GM12878 (cell line): ENCODE measurements around the gene AGBL4. TPM values are rescaled to one million over a fixed set of nuclear protein-coding genes. Genes with fewer than 3 reads are reported as not detected.

Source experiments
- ATAC-seq: fragments of 200-7000 bp; cut with Tn5 transposase; 3 replicates; pipeline ENCODE4 v1.9.1; 2020; ENCODE audit warnings: mild to moderate bottlenecking, moderate library complexity
- BruUV-seq: library from RNA; stranded (reverse); fragments of 400-500 nt; replicated peaks from 2 replicates; lab custom pipeline; 2021; lab: Mats Ljungman, UMichigan
- CTCF ChIA-PET: fragments of 300-600 bp; sonication (Branson Sonifier 250); formaldehyde crosslinking; extraction: SDS; loops from one replicate; lab custom pipeline; 2021; ENCODE audit warnings: inconsistent platforms; lab: Yijun Ruan, JAX
- POLR2A ChIA-PET: fragments of 350-600 bp; formaldehyde crosslinking; extraction: SDS; loops from one replicate; lab custom pipeline; 2021; ENCODE audit warnings: inconsistent platforms; lab: Charles Lee
- RAD21 ChIA-PET: fragments of 300-600 bp; sonication (Branson Sonifier 250); formaldehyde crosslinking; loops from one replicate; lab custom pipeline; 2023; ENCODE audit warnings: antibody characterized with exemption; ENCODE audit not compliant: unreplicated experiment; lab: Charles Lee
- SMC1A ChIA-PET: fragments of 300-600 bp; sonication (Branson Sonifier 250); formaldehyde crosslinking; loops from one replicate; lab custom pipeline; 2023; ENCODE audit not compliant: unreplicated experiment, uncharacterized antibody; lab: Charles Lee
- DNase-seq: peaks from one replicate; pipeline ENCODE4 v3.0.0-alpha.2; 2011; ENCODE audit warnings: low read depth, low spot score
- FAIRE-seq: peaks from 3 replicates; lab custom pipeline; 2011; peaks lifted over from hg19 to GRCh38; lab: Jason Lieb, UNC
- H2AFZ ChIP-seq: 2 replicates; pipeline ENCODE4 v1.6.0; 2011; ENCODE audit warnings: low read depth, low read length, control low read depth; ENCODE audit not compliant: control insufficient read depth
- H3K27ac ChIP-seq: 2 replicates; pipeline ENCODE4 v1.5.1; 2011; ENCODE audit warnings: control low read depth; ENCODE audit not compliant: control insufficient read depth, insufficient read depth
- H3K27me3 ChIP-seq, 2 experiments: replicated peaks in 1 of 2; 2 replicates each; pipeline versions ENCODE4 v1.6.0 to v1.6.1; 2011; ENCODE audit warnings: low read length in 1 of 2; ENCODE audit not compliant: control insufficient read depth in 2 of 2, insufficient read depth in 2 of 2
- H3K36me3 ChIP-seq, 2 experiments: 2 replicates each; pipeline ENCODE4 v1.5.1; 2011; ENCODE audit warnings: low read length in 1 of 2; ENCODE audit not compliant: control insufficient read depth in 2 of 2, insufficient read depth in 2 of 2
- H3K4me1 ChIP-seq: 2 replicates; pipeline ENCODE4 v1.6.1; 2011; ENCODE audit warnings: mild to moderate bottlenecking, low read length, moderate library complexity, mixed read lengths; ENCODE audit not compliant: control insufficient read depth, insufficient read depth
- H3K4me2 ChIP-seq: 2 replicates; pipeline ENCODE4 v1.6.0; 2011; ENCODE audit warnings: control low read depth; ENCODE audit not compliant: control insufficient read depth, insufficient read depth
- H3K4me3 ChIP-seq: fragments of 200-600 bp; sonication (generic); 2 replicates; pipeline ENCODE4 v1.5.1; 2016
- H3K79me2 ChIP-seq: 2 replicates; pipeline ENCODE4 v1.6.0; 2011; ENCODE audit warnings: low read length; ENCODE audit not compliant: control insufficient read depth, insufficient read depth
- H3K9ac ChIP-seq: 2 replicates; pipeline ENCODE4 v1.8.0; 2011; ENCODE audit warnings: low read length, control low read depth, mixed read lengths; ENCODE audit not compliant: control insufficient read depth, insufficient read depth
- H3K9me3 ChIP-seq: replicated peaks from 3 replicates; pipeline ENCODE4 v1.5.1; 2011; ENCODE audit warnings: mild to moderate bottlenecking, low read length; ENCODE audit not compliant: control insufficient read depth, insufficient read depth
- H4K20me1 ChIP-seq: 2 replicates; pipeline ENCODE4 v1.6.0; 2011; ENCODE audit not compliant: control insufficient read depth, insufficient read depth
- ATF3 ChIP-seq: IDR thresholded peaks from 2 replicates; pipeline ENCODE4 v1.6.1; 2011; ENCODE audit warnings: low read depth, mild to moderate bottlenecking, low read length, moderate library complexity, borderline replicate concordance; ENCODE audit errors: extremely low read depth
- BCL11A ChIP-seq: IDR thresholded peaks from 2 replicates; pipeline ENCODE4 v1.6.1; 2011; ENCODE audit warnings: low read depth, low read length
- CHD1 ChIP-seq: IDR thresholded peaks from 2 replicates; pipeline ENCODE4 v1.6.1; 2012; ENCODE audit warnings: low read depth, low read length, improper control_type of control experiment
- CREB1 ChIP-seq: IDR thresholded peaks from 2 replicates; pipeline ENCODE4 v1.6.1; 2012; ENCODE audit warnings: low read depth, mild to moderate bottlenecking, inconsistent platforms
- E2F8 ChIP-seq: fragments of 450-650 bp; IDR thresholded peaks from 2 replicates; pipeline ENCODE4 v1.6.1; 2018; ENCODE audit warnings: mild to moderate bottlenecking, low read depth, moderate library complexity; ENCODE audit not compliant: partially characterized antibody
- HDAC2 ChIP-seq: fragments of 200-600 bp; sonication (generic); IDR thresholded peaks from 2 replicates; pipeline ENCODE4 v1.6.1; 2017
- MEF2B ChIP-seq: fragments of 450-650 bp; IDR thresholded peaks from 2 replicates; pipeline ENCODE4 v1.6.1; 2018; ENCODE audit warnings: mild to moderate bottlenecking, moderate library complexity; ENCODE audit not compliant: partially characterized antibody, poor library complexity, severe bottlenecking
- MYC ChIP-seq: IDR thresholded peaks from 2 replicates; pipeline ENCODE4 v1.6.1; 2011; ENCODE audit warnings: mild to moderate bottlenecking, low read length, moderate library complexity, inconsistent platforms; ENCODE audit not compliant: insufficient read depth, insufficient replicate concordance, insufficient read length, severe bottlenecking
- NFYB ChIP-seq: IDR thresholded peaks from 2 replicates; pipeline ENCODE4 v1.6.1; 2011; ENCODE audit warnings: low read depth, mild to moderate bottlenecking, low read length, improper control_type of control experiment, moderate library complexity; ENCODE audit not compliant: insufficient read depth
- NRF1 ChIP-seq: conservative IDR thresholded peaks from 2 replicates; pipeline ENCODE4 v1.6.1; 2011; ENCODE audit warnings: mild to moderate bottlenecking, low read depth, low read length, improper control_type of control experiment
- PAX5 ChIP-seq: IDR thresholded peaks from 2 replicates; pipeline ENCODE4 v1.6.1; 2011; ENCODE audit warnings: low read depth, low read length, borderline replicate concordance
- TCF12 ChIP-seq: IDR thresholded peaks from 2 replicates; pipeline ENCODE4 v1.6.1; 2011; ENCODE audit warnings: low read depth, mild to moderate bottlenecking, low read length
- YY1 ChIP-seq: IDR thresholded peaks from 2 replicates; pipeline ENCODE4 v1.6.1; 2011; ENCODE audit warnings: low read depth, mild to moderate bottlenecking, low read length
- ZBED1 ChIP-seq: IDR thresholded peaks from 2 replicates; pipeline ENCODE4 v1.6.1; 2016; ENCODE audit warnings: borderline replicate concordance
- ZNF24 ChIP-seq: fragments of 450-650 bp; IDR thresholded peaks from 2 replicates; pipeline ENCODE4 v1.6.1; 2017; ENCODE audit warnings: antibody characterized with exemption, mild to moderate bottlenecking
- WGBS: methylation state at CpG from one replicate; pipeline ENCODE4 v1.1.6; 2016; ENCODE audit warnings: low lambda C conversion rate; ENCODE audit not compliant: insufficient replicate concordance, insufficient coverage; ENCODE audit errors: missing lambda C conversion rate; 5-methylcytosine and 5-hydroxymethylcytosine counted together
- in situ Hi-C: fragments of 300-500 bp; cut with MboI; formaldehyde crosslinking; loops from 9 replicates; pipeline ENCODE4 v1.14.3; 2018; ENCODE audit warnings: mixed read lengths
- intact Hi-C: fragments of 100-400 bp; cut with micrococcal nuclease; formaldehyde crosslinking; loops from one replicate; pipeline ENCODE4 v1.14.2; 2022; ENCODE audit not compliant: unreplicated experiment
- polyA plus RNA-seq, 11 experiments: library from polyadenylated mRNA; depleted of rRNA in 4 of 11; unstranded in 6 of 11; stranded (reverse) in 5 of 11; fragments of >200 nt; fragmentation: Nextera tagmentation in 4 of 11; fragmentation: Illumina TruSeq in 1 of 11; extraction: Ambion mirVana in 4 of 11; extraction: Trizol in 1 of 11; gene quantifications; 1 replicate in 1 of 11; 2 replicates in 10 of 11; pipeline versions ENCODE4 v1.2.1 to v1.2.3, GENCODE V29; 2011 to 2016; ENCODE audit warnings: inconsistent platforms in 2 of 11, missing spikeins in 2 of 11, low read depth in 1 of 11
- total RNA-seq, 4 experiments: library from RNA; depleted of rRNA in 3 of 4; stranded (reverse); fragments of >200 nt in 3 of 4; fragmentation: Illumina TruSeq in 1 of 4; extraction: Trizol in 1 of 4; gene quantifications; 2 replicates each; pipeline versions ENCODE4 v1.2.1 to v1.2.3, GENCODE V29; 2013 to 2021

AGBL4 gene
- total and polyA plus RNA-seq, 10 of the 15 experiments (the other 5 are each of a cell fraction or from before 2014, with no cell fraction given) = 0.31 TPM; not detected in 9

- intact Hi-C loops (no loop called here), in situ Hi-C loops (no loop called here)
- POLR2A ChIA-PET = interaction anchor here (0.6 kb wide), 1 partner anchor 33 kb away, joined by 3 read pairs; no protein-coding TSS in a partner anchor
- no peak overlapping the region for H3K9ac ChIP-seq
- CTCF ChIA-PET = interaction anchor here (1.3 kb wide), 1 partner anchor 98 kb away, joined by 4 read pairs; no protein-coding TSS in a partner anchor
- H2AFZ ChIP-seq = no peak overlapping the region
- no peaks in the 10 kb centered on the region for H3K79me2 ChIP-seq
- DNase-seq = no peak
- no peaks in the 10 kb centered on the region for H3K4me1 ChIP-seq
- SMC1A ChIA-PET = interaction anchor here (1.3 kb wide), 1 partner anchor 18 kb away, joined by 3 read pairs; no protein-coding TSS in a partner anchor
- TF ChIP-seq E2F8 = no peak
- no peak for TF ChIP-seq BCL11A
- no peak for TF ChIP-seq NRF1
- TF ChIP-seq PAX5 = no peak
- TF ChIP-seq TCF12 = no peak
- no peak for TF ChIP-seq ZBED1
- no peak for TF ChIP-seq MYC
- TF ChIP-seq CREB1 = no peak
- TF ChIP-seq ZNF24 = no peak
- no peak for TF ChIP-seq NFYB
- TF ChIP-seq MEF2B = no peak
- no peak for TF ChIP-seq YY1
- no peak for TF ChIP-seq CHD1
- no peak for TF ChIP-seq HDAC2
- no peak for TF ChIP-seq ATF3
- H3K36me3 ChIP-seq = no peaks in the 10 kb centered on the region
- no peak overlapping the region for H3K4me2 ChIP-seq
- H3K27me3 ChIP-seq = no peaks in the 10 kb centered on the region
- no peaks in the 10 kb centered on the region for H4K20me1 ChIP-seq
- no peak for FAIRE-seq
- no peak overlapping the region for H3K27ac ChIP-seq
- H3K9me3 ChIP-seq = no peaks in the 10 kb centered on the region
- ATAC-seq = no peak
- BruUV-seq = no TSS peak
- no peak overlapping the region for H3K4me3 ChIP-seq
- WGBS = 53% methylated on average over 5 of the region's 5 CpGs
- RAD21 ChIA-PET = no interaction called here
Measured at GRCh38 chr1:48595613-48596012, 1428.1 kb downstream of the AGBL4 start.
